OCI-LY7 (cell line): ENCODE data around the gene FAM174C. TPM values are rescaled to one million over a fixed set of nuclear protein-coding genes. Genes with fewer than 3 reads are reported as not detected.
A peak's percentile ranks its signal among the peaks of the same experiment; 100 is the strongest.

Experiments
- BruUV-seq: library from RNA; stranded (reverse); fragments of 400-500 nt; replicated peaks from 2 replicates; lab custom pipeline; 2021; lab: Mats Ljungman, UMichigan
- CTCF ChIA-PET: fragments of 300-600 bp; sonication (Branson Sonifier 250); formaldehyde crosslinking; loops from one replicate; lab custom pipeline; 2022; ENCODE audit warnings: antibody characterized with exemption; ENCODE audit not compliant: unreplicated experiment; lab: Charles Lee
- POLR2A ChIA-PET: fragments of 300-600 bp; sonication (Branson Sonifier 250); formaldehyde crosslinking; loops from one replicate; lab custom pipeline; 2022; ENCODE audit warnings: antibody characterized with exemption; lab: Charles Lee
- DNase-seq: peaks from one replicate; pipeline ENCODE4 v3.0.0-alpha.2; 2015; ENCODE audit warnings: low spot score
- H2AFZ ChIP-seq: fragments of 200-600 bp; sonication (generic), shearing (Covaris generic); 2 replicates; pipeline ENCODE4 v1.6.1; 2014; ENCODE audit warnings: mild to moderate bottlenecking, antibody characterized with exemption, low read length, moderate library complexity
- H3K27ac ChIP-seq: fragments of 200-600 bp; sonication (generic); 2 replicates; pipeline ENCODE4 v1.5.1; 2014; ENCODE audit warnings: mixed run types, low read depth, mild to moderate bottlenecking, moderate library complexity, low read length, inconsistent platforms; ENCODE audit not compliant: poor library complexity, severe bottlenecking
- H3K36me3 ChIP-seq: fragments of 200-600 bp; sonication (generic); 2 replicates; pipeline ENCODE4 v1.6.1; 2014; ENCODE audit warnings: mild to moderate bottlenecking, antibody characterized with exemption, low read length, moderate library complexity, mixed read lengths; ENCODE audit not compliant: insufficient read depth
- H3K4me1 ChIP-seq: fragments of 200-600 bp; sonication (generic); 2 replicates; pipeline ENCODE4 v1.5.1; 2014; ENCODE audit warnings: mild to moderate bottlenecking, low read length; ENCODE audit not compliant: insufficient read depth, poor library complexity, severe bottlenecking
- H3K4me2 ChIP-seq: fragments of 200-600 bp; sonication (generic); 2 replicates; pipeline ENCODE4 v1.6.1; 2014; ENCODE audit warnings: mild to moderate bottlenecking, low read length
- H3K4me3 ChIP-seq: fragments of 200-600 bp; sonication (generic); 2 replicates; pipeline ENCODE4 v1.5.1; 2014; ENCODE audit warnings: mild to moderate bottlenecking, low read depth, low read length; ENCODE audit not compliant: poor library complexity, severe bottlenecking
- H3K79me2 ChIP-seq: fragments of 200-600 bp; sonication (generic); 2 replicates; pipeline ENCODE4 v1.6.1; 2016; ENCODE audit warnings: low read depth, mild to moderate bottlenecking, low read length, moderate library complexity, mixed read lengths; ENCODE audit not compliant: insufficient read depth
- H3K9me2 ChIP-seq: fragments of 200-600 bp; sonication (generic); 2 replicates; pipeline ENCODE4 v1.6.1; 2016; ENCODE audit warnings: mild to moderate bottlenecking, low read length, mixed read lengths; ENCODE audit not compliant: insufficient read depth
- H3K9me3 ChIP-seq: fragments of 200-600 bp; sonication (generic); 2 replicates; pipeline ENCODE4 v1.6.1; 2014; ENCODE audit warnings: mild to moderate bottlenecking, mixed run types, low read length, mixed read lengths
- H4K20me1 ChIP-seq: fragments of 200-600 bp; sonication (generic); 2 replicates; pipeline ENCODE4 v1.6.1; 2014; ENCODE audit warnings: mild to moderate bottlenecking, antibody characterized with exemption, low read length, moderate library complexity, mixed read lengths; ENCODE audit not compliant: insufficient read depth
- CTCF ChIP-seq: fragments of 200-600 bp; sonication (generic); conservative IDR thresholded peaks from 2 replicates; pipeline ENCODE4 v1.5.1; 2014; ENCODE audit warnings: mild to moderate bottlenecking, antibody characterized with exemption, low read length, moderate library complexity, mixed read lengths
- EZH2phosphoT487 ChIP-seq: fragments of 200-600 bp; sonication (generic); IDR thresholded peaks from 2 replicates; pipeline ENCODE4 v1.6.1; 2018; ENCODE audit warnings: low read depth, borderline replicate concordance, mild to moderate bottlenecking, mixed run types, antibody characterized with exemption, low read length, moderate library complexity, mixed read lengths
- intact Hi-C: fragments of 100-400 bp; cut with micrococcal nuclease; formaldehyde crosslinking; loops from one replicate; pipeline ENCODE4 v1.10.0; 2022; ENCODE audit not compliant: unreplicated experiment
- total RNA-seq, 2 experiments: library from RNA; depleted of rRNA in 1 of 2; stranded (reverse); fragments of >200 nt in 1 of 2; shearing (Covaris generic) in 1 of 2; gene quantifications; 2 replicates each; pipeline ENCODE4 v1.2.3, GENCODE V29; 2014 to 2022

Gene FAM174C
- total RNA-seq, 2 experiments from 2014 or later: 53.2 to 81.5 TPM

- POLR2A ChIA-PET: no interaction called here
- CTCF ChIA-PET: no interaction called here
- peak; percentile 74 for DNase-seq
- Histone ChIP-seq H3K79me2 (peaks cover 37% of the 10 kb centered on the region; the same call in 1 of the 2 replicates), H2AFZ (no peak overlapping the region), H3K9me3 (no peaks in the 10 kb centered on the region), H3K4me3 (peak overlapping the region; percentile 97), H3K36me3 (peaks cover 58% of the 10 kb centered on the region), H3K9me2 (no peaks in the 10 kb centered on the region), H3K27ac (peak overlapping the region; percentile 87), H3K4me2 (peak overlapping the region; percentile 100), H4K20me1 (0 out of 2 replicates have a peak, but pooled peaks cover 7% of the 10 kb centered on the region), H3K4me1 (peaks cover 39% of the 10 kb centered on the region)
- BruUV-seq: no TSS peak
- intact Hi-C loops: no loop called here
- TF ChIP-seq CTCF (no peak), EZH2phosphoT487 (no peak)
Observed at GRCh38 chr19:1250437-1251260, 24.7 kb upstream of the FAM174C start.

- H3K4me2 ChIP-seq: peak overlapping the region; percentile 100
- H3K36me3 ChIP-seq: peaks cover 61% of the 10 kb centered on the region
- intact Hi-C loops: no loop called here
- H3K79me2 ChIP-seq: peaks cover 37% of the 10 kb centered on the region; the same call in 1 of the 2 replicates
- 0 out of 2 replicates have a peak, but pooled peaks cover 7% of the 10 kb centered on the region for H4K20me1 ChIP-seq
- no peaks in the 10 kb centered on the region for H3K9me3 ChIP-seq
- H2AFZ ChIP-seq: no peak overlapping the region
- ChIA-PET CTCF (interaction anchor here (0.7 kb wide), 1 partner anchor 15 kb away, joined by 3 read pairs; no protein-coding TSS in a partner anchor), POLR2A (interaction anchor here (0.7 kb wide), 2 partner anchors 365 to 536 kb away, joined by 3 read pairs; no protein-coding TSS in a partner anchor)
- TF ChIP-seq CTCF (no peak), EZH2phosphoT487 (no peak)
- no peaks in the 10 kb centered on the region for H3K9me2 ChIP-seq
- peak overlapping the region; percentile 97 for H3K4me3 ChIP-seq
- BruUV-seq: no TSS peak
- peaks cover 36% of the 10 kb centered on the region for H3K4me1 ChIP-seq
- peak overlapping the region; percentile 87 for H3K27ac ChIP-seq
- DNase-seq: peak; percentile 71
Observed at GRCh38 chr19:1251330-1252220, 23.8 kb upstream of the FAM174C start.
